ENCODE measurements around the gene TADA2B.

The TADA2B gene

GRCh38 chr4:7043284-7044136 lies at the start of gene TADA2B:
TADA2B (plus strand) TSS chr4:7043372; CDS start chr4:7043580, 208 bp downstream.
- no peak for DNase-seq (ENCODE audit: low read depth, low spot score)

- no peak for DNase-seq (ENCODE audit: low read depth, low spot score)
Measured at GRCh38 chr4:6996481-6996880, 46.7 kb upstream of the TADA2B start.

- no peak for DNase-seq (ENCODE audit: low read depth, low spot score)
Measured at GRCh38 chr4:6999172-7000086, 43.7 kb upstream of the TADA2B start.

- no peak for DNase-seq (ENCODE audit: low read depth, low spot score)
Measured at GRCh38 chr4:7000421-7001176, 42.6 kb upstream of the TADA2B start.

- DNase-seq (ENCODE audit: low read depth, low spot score) = no peak
Measured at GRCh38 chr4:7001271-7001670, 41.9 kb upstream of the TADA2B start.

- no peak for DNase-seq (ENCODE audit: low read depth, low spot score)
Measured at GRCh38 chr4:7002336-7002735, 40.8 kb upstream of the TADA2B start.

- no peak for DNase-seq (ENCODE audit: low read depth, low spot score)
Measured at GRCh38 chr4:7003176-7003878, 39.8 kb upstream of the TADA2B start.

GRCh38 chr4:7003879-7004240 lies 39.3 kb upstream of the TADA2B start:
- no peak for DNase-seq (ENCODE audit: low read depth, low spot score)

- no peak for DNase-seq (ENCODE audit: low read depth, low spot score)
Measured at GRCh38 chr4:7004331-7004730, 38.8 kb upstream of the TADA2B start.

GRCh38 chr4:7005571-7005970 lies 37.6 kb upstream of the TADA2B start:
- DNase-seq (ENCODE audit: low read depth, low spot score) = no peak

GRCh38 chr4:7006411-7006810 lies 36.8 kb upstream of the TADA2B start:
- no peak for DNase-seq (ENCODE audit: low read depth, low spot score)

- DNase-seq (ENCODE audit: low read depth, low spot score) = no peak
Measured at GRCh38 chr4:7007142-7007907, 35.8 kb upstream of the TADA2B start.

- no peak for DNase-seq (ENCODE audit: low read depth, low spot score)
Measured at GRCh38 chr4:7007944-7008343, 35.2 kb upstream of the TADA2B start.

GRCh38 chr4:7009564-7009963 lies 33.6 kb upstream of the TADA2B start:
- no peak for DNase-seq (ENCODE audit: low read depth, low spot score)

- no peak for DNase-seq (ENCODE audit: low read depth, low spot score)
Measured at GRCh38 chr4:7013175-7013574, 30.0 kb upstream of the TADA2B start.

- no peak for DNase-seq (ENCODE audit: low read depth, low spot score)
Measured at GRCh38 chr4:7014815-7015214, 28.4 kb upstream of the TADA2B start.

GRCh38 chr4:7015383-7016035 lies 27.7 kb upstream of the TADA2B start:
- no peak for DNase-seq (ENCODE audit: low read depth, low spot score)

GRCh38 chr4:7016086-7016485 lies 27.1 kb upstream of the TADA2B start:
- no peak for DNase-seq (ENCODE audit: low read depth, low spot score)

GRCh38 chr4:7016512-7016911 lies 26.7 kb upstream of the TADA2B start:
- DNase-seq (ENCODE audit: low read depth, low spot score) = no peak

- DNase-seq (ENCODE audit: low read depth, low spot score) = no peak
Measured at GRCh38 chr4:7017446-7018048, 25.6 kb upstream of the TADA2B start.

Data from smooth muscle cell of the brain vasculature (primary cell).